ENCODE results near the gene IFT88.

IFT88 gene

GRCh38 chr13:20706661-20707060 lies 139.7 kb downstream of the IFT88 start:
- TF ChIP-seq MAX (IDR thresholded peaks at IDR 0.05), result no peak
- no peak for TF ChIP-seq YY1 (IDR thresholded peaks at IDR 0.05; ENCODE audit: low read depth)
- TF ChIP-seq USF1 (IDR thresholded peaks at IDR 0.05), result no peak
- no peak for TF ChIP-seq TCF12 (IDR thresholded peaks at IDR 0.05; ENCODE audit: low read depth)
- TF ChIP-seq, protein P1, sequence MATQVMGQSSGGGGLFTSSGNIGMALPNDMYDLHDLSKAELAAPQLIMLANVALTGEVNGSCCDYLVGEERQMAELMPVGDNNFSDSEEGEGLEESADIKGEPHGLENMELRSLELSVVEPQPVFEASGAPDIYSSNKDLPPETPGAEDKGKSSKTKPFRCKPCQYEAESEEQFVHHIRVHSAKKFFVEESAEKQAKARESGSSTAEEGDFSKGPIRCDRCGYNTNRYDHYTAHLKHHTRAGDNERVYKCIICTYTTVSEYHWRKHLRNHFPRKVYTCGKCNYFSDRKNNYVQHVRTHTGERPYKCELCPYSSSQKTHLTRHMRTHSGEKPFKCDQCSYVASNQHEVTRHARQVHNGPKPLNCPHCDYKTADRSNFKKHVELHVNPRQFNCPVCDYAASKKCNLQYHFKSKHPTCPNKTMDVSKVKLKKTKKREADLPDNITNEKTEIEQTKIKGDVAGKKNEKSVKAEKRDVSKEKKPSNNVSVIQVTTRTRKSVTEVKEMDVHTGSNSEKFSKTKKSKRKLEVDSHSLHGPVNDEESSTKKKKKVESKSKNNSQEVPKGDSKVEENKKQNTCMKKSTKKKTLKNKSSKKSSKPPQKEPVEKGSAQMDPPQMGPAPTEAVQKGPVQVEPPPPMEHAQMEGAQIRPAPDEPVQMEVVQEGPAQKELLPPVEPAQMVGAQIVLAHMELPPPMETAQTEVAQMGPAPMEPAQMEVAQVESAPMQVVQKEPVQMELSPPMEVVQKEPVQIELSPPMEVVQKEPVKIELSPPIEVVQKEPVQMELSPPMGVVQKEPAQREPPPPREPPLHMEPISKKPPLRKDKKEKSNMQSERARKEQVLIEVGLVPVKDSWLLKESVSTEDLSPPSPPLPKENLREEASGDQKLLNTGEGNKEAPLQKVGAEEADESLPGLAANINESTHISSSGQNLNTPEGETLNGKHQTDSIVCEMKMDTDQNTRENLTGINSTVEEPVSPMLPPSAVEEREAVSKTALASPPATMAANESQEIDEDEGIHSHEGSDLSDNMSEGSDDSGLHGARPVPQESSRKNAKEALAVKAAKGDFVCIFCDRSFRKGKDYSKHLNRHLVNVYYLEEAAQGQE (IDR thresholded peaks at IDR 0.05; ENCODE audit: low read depth), result no peak
- TF ChIP-seq ZBTB7A (IDR thresholded peaks at IDR 0.05; ENCODE audit: low read depth), result no peak
- no peak for TF ChIP-seq NFIC (IDR thresholded peaks at IDR 0.05)
- TF ChIP-seq RAD21 (IDR thresholded peaks at IDR 0.05; ENCODE audit: low read depth), result no peak
- TF ChIP-seq EGR1 (IDR thresholded peaks at IDR 0.05), result no peak
- no peak for TF ChIP-seq CEBPB (IDR thresholded peaks at IDR 0.05)
- no peak for TF ChIP-seq FOXM1 (IDR thresholded peaks at IDR 0.05; ENCODE audit: borderline replicate concordance, low read depth)
- no peak for TF ChIP-seq EP300 (IDR thresholded peaks at IDR 0.05; ENCODE audit: borderline replicate concordance)
- TF ChIP-seq CREB1 (IDR thresholded peaks at IDR 0.05; ENCODE audit: low read depth), result no peak
- TF ChIP-seq TAF1 (IDR thresholded peaks at IDR 0.05; ENCODE audit: low read depth), result no peak
- TF ChIP-seq TEAD4 (IDR thresholded peaks at IDR 0.05), result no peak

- TF ChIP-seq FOXM1 (IDR thresholded peaks at IDR 0.05; ENCODE audit: borderline replicate concordance, low read depth), result no peak
- TF ChIP-seq EGR1 (IDR thresholded peaks at IDR 0.05), result no peak
Measured at GRCh38 chr13:20708216-20708615, 141.3 kb downstream of the IFT88 start.

GRCh38 chr13:20709369-20709768 lies 142.4 kb downstream of the IFT88 start:
- no peak for TF ChIP-seq USF1 (IDR thresholded peaks at IDR 0.05)
- TF ChIP-seq TCF12 (IDR thresholded peaks at IDR 0.05; ENCODE audit: low read depth), result no peak
- no peak for TF ChIP-seq TEAD4 (IDR thresholded peaks at IDR 0.05)
- TF ChIP-seq, protein P1 (IDR thresholded peaks at IDR 0.05; ENCODE audit: low read depth), result no peak
- no peak for TF ChIP-seq RAD21 (IDR thresholded peaks at IDR 0.05; ENCODE audit: low read depth)
- TF ChIP-seq FOXM1 (IDR thresholded peaks at IDR 0.05; ENCODE audit: borderline replicate concordance, low read depth), result no peak
- TF ChIP-seq EGR1 (IDR thresholded peaks at IDR 0.05), result no peak
- no peak for TF ChIP-seq CEBPB (IDR thresholded peaks at IDR 0.05)
- TF ChIP-seq MAX (IDR thresholded peaks at IDR 0.05), result no peak
- no peak for TF ChIP-seq YY1 (IDR thresholded peaks at IDR 0.05; ENCODE audit: low read depth)
- no peak for TF ChIP-seq NFIC (IDR thresholded peaks at IDR 0.05)
- TF ChIP-seq CREB1 (IDR thresholded peaks at IDR 0.05; ENCODE audit: low read depth), result no peak
- TF ChIP-seq EP300 (IDR thresholded peaks at IDR 0.05; ENCODE audit: borderline replicate concordance), result no peak
- TF ChIP-seq ZBTB7A (IDR thresholded peaks at IDR 0.05; ENCODE audit: low read depth), result no peak
- no peak for TF ChIP-seq TAF1 (IDR thresholded peaks at IDR 0.05; ENCODE audit: low read depth)

- TF ChIP-seq EGR1 (IDR thresholded peaks at IDR 0.05), result no peak
- no peak for TF ChIP-seq TEAD4 (IDR thresholded peaks at IDR 0.05)
- TF ChIP-seq NFIC (IDR thresholded peaks at IDR 0.05), result no peak
- TF ChIP-seq USF1 (IDR thresholded peaks at IDR 0.05), result no peak
- TF ChIP-seq RAD21 (IDR thresholded peaks at IDR 0.05; ENCODE audit: low read depth), result no peak
- no peak for TF ChIP-seq TCF12 (IDR thresholded peaks at IDR 0.05; ENCODE audit: low read depth)
- TF ChIP-seq EP300 (IDR thresholded peaks at IDR 0.05; ENCODE audit: borderline replicate concordance), result no peak
- TF ChIP-seq YY1 (IDR thresholded peaks at IDR 0.05; ENCODE audit: low read depth), result no peak
- TF ChIP-seq, protein P1 (IDR thresholded peaks at IDR 0.05; ENCODE audit: low read depth), result no peak
- TF ChIP-seq FOXM1 (IDR thresholded peaks at IDR 0.05; ENCODE audit: borderline replicate concordance, low read depth), result no peak
- TF ChIP-seq ZBTB7A (IDR thresholded peaks at IDR 0.05; ENCODE audit: low read depth), result no peak
- TF ChIP-seq TAF1 (IDR thresholded peaks at IDR 0.05; ENCODE audit: low read depth), result no peak
- TF ChIP-seq CREB1 (IDR thresholded peaks at IDR 0.05; ENCODE audit: low read depth), result no peak
- TF ChIP-seq MAX (IDR thresholded peaks at IDR 0.05), result no peak
- TF ChIP-seq CEBPB (IDR thresholded peaks at IDR 0.05), result no peak
Measured at GRCh38 chr13:20709782-20710181, 142.8 kb downstream of the IFT88 start.

Data from Ishikawa (cell line).